ENCODE results near the gene YJEFN3. TPM values are rescaled to one million over a fixed set of nuclear protein-coding genes. Genes with fewer than 3 reads are reported as not detected.
A peak's percentile ranks its signal among the peaks of the same experiment; 100 is the strongest.

The YJEFN3 gene
- total RNA-seq, 2 experiments from 2014 or later, result 10.0 to 10.6 TPM

DNA sequence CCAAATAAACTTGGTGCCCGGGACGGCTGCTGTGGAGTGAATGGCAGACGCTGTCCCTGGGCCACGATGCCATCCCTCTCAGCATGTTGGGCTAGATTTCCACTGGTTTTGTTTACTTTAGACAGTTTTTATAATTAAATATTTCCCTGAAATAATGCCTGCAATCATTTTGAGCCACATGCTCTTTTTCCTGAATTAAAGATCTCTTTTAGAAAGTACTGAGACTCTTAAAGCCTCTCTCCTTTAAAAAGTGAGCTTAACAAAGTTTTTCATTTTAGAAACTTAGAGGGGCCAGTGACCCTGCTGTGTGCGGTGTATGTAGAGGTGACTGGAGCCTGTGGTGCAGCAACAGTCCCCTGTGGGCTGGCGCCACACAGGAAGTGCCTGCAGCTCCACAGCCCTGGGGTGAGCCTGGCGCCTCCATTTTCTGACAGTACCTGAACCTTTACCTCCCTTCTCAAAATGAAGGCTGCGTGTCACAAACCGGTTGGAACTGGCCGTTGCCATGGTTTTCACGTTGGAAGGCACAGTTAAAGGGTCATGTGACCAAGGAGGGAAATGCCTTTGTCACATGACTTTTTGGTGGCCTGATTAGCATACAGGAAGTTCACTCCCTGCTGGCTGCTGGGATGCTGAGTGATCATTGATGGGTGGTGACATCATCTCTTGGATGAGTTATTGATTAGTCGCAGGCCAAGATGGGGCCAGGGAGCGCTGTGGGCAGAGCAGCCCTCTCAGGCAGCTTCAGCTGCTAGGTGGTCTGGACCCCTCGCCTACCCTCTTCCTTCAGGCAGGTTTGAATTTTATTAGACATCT lies 39.6 kb upstream of the YJEFN3 start:
- H3K9me3 Mint-ChIP-seq (ENCODE audit: insufficient read depth), result no peaks in the 10 kb centered on the region
- H3K27me3 Mint-ChIP-seq (ENCODE audit: low read depth), result no peaks in the 10 kb centered on the region
- peak; percentile 91 for ATAC-seq
- peak overlapping the region; percentile 97 for H3K27ac Mint-ChIP-seq
- POLR2A ChIA-PET, result interaction anchor here (0.6 to 2.8 kb wide), 11 partner anchors 20 to 1908 kb away, joined by 3 to 17 read pairs (median 4); partner anchors contain the start of gene TSSK6
- CTCF ChIA-PET, result interaction anchor here (0.6 to 7.8 kb wide), 20 partner anchors 9 to 343 kb away, joined by 3 to 162 read pairs (median 8); partner anchors contain the start of genes GATAD2A, MAU2, NDUFA13 and TSSK6
- H3K4me3 Mint-ChIP-seq, result peak overlapping the region; percentile 68
- H3K36me3 Mint-ChIP-seq (ENCODE audit: low read depth), result peaks cover 45% of the 10 kb centered on the region
- peak; percentile 98 for DNase-seq
- peaks cover 62% of the 10 kb centered on the region for H3K4me1 Mint-ChIP-seq (ENCODE audit: low read depth)

DNA sequence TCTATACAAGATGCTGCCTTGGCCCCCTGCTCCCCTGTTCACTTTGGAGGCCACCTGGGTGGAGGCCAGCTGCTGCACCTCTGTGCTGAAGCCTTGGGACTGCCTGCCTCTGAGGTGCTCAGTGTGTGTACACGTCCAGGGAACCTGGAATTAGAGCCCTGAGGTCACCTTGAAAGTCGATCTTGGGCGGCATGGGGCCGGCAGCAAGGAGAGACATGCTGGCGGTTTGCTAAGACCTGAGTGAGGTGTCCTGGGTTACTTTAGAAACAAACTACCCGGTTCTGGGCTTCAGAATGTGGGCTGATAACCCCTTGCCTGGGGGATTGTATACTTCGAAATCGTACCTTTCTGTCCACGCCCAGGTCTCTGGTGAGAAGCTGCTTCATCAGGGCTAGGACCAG lies 38.9 kb upstream of the YJEFN3 start:
- ChIA-PET CTCF (interaction anchor here (0.6 to 7.8 kb wide), 28 partner anchors 8 to 344 kb away, joined by 3 to 162 read pairs (median 8); partner anchors contain the start of genes GATAD2A, MAU2, NDUFA13 and TSSK6), POLR2A (interaction anchor here (0.7 to 2.8 kb wide), 9 partner anchors 28 to 168 kb away, joined by 3 to 17 read pairs (median 3); no protein-coding TSS in a partner anchor)
- Mint-ChIP-seq H3K4me1 (ENCODE audit: low read depth) (peaks cover 60% of the 10 kb centered on the region), H3K4me3 (peak overlapping the region; percentile 12), H3K36me3 (ENCODE audit: low read depth) (peaks cover 50% of the 10 kb centered on the region), H3K27me3 (ENCODE audit: low read depth) (no peaks in the 10 kb centered on the region), H3K27ac (peak overlapping the region; percentile 97), H3K9me3 (ENCODE audit: insufficient read depth) (no peaks in the 10 kb centered on the region)
- peak; percentile 20 for ATAC-seq
- peak; percentile 30 for DNase-seq

DNA sequence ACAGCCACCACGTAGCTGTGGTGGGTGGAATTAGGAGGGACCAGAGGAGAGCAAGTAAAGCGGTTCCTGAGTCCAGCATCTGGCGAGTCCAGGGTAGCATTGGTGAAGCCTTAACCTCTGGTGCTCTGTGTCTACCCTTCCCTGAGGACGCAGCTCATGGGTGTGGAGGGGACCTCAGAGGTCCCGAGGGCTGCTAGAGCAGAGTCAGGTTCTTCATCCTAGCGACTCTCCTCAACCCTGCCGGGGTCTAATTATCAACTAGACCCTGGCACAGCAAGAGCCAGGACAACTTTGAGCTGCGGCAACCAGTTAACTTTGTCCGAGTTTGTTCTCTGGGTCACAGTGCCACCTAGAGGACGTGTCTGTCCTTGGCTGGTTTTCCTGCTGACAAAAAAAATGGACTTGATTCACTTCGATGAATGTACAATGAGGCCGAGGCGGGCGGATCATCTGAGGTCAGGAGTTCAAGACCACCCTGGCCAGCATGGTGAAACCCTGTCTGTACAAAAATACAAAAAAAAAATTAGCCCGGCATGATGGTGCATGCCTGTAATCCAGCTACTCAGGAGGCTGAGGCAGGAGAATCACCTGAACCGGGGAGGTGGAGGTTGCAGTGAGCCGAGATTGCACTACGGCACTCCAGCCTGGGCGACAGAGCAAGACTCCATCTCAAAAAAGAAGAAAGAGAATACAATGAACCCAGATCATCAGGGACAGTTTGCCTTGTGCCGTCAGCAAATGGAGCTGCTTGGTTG lies 38.3 kb upstream of the YJEFN3 start:
- H3K9me3 Mint-ChIP-seq (ENCODE audit: insufficient read depth), result no peaks in the 10 kb centered on the region
- CTCF ChIA-PET, result interaction anchor here (0.6 to 7.8 kb wide), 32 partner anchors 9 to 342 kb away, joined by 3 to 162 read pairs (median 6); partner anchors contain the start of genes BORCS8, GATAD2A, GMIP and MAU2
- H3K36me3 Mint-ChIP-seq (ENCODE audit: low read depth), result peaks cover 52% of the 10 kb centered on the region
- H3K27ac Mint-ChIP-seq, result peak overlapping the region; percentile 97
- DNase-seq, result peak; percentile 89
- H3K27me3 Mint-ChIP-seq (ENCODE audit: low read depth), result no peaks in the 10 kb centered on the region
- POLR2A ChIA-PET, result interaction anchor here (0.6 to 2.8 kb wide), 11 partner anchors 25 to 169 kb away, joined by 3 to 17 read pairs (median 3); partner anchors contain the start of genes GATAD2A, NDUFA13 and TSSK6
- peaks cover 54% of the 10 kb centered on the region for H3K4me1 Mint-ChIP-seq (ENCODE audit: low read depth)
- H3K4me3 Mint-ChIP-seq, result peak overlapping the region; percentile 12
- ATAC-seq, result peak; percentile 19

DNA sequence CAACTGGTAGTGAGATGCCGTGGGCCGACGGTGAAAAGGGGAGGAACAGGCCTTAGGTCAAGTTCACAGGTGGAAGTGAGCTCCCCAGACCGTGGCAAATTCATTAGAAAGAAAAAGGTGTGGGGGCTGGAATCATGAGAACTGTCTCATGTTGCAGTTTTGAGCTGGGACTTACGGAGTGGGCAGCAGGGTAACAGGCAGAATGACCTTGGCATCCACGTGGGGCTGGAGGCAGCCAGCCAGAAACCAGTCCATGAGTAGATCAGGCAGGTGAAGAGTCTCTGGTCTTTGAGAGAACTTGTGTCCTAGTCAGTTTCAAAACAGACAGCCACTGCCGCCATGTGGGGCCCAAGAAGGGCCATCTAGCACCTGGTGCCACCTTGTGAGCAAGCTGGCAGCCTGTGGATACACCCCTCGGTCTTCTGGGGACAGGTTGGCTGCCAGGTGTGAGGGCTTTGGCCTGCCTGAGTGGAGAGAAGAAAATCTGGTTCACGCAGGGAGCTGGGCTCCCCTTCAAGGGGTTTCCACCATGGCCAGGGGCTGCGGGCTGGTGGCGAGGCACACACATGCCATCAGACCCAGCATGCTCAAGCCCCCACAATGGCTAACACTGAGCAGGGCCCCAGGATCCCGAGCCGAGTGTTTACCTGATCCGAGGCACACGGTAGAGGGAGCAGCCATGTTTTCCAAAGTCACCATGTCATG lies 37.2 kb upstream of the YJEFN3 start:
- ATAC-seq (no peak), DNase-seq (no peak)
- H3K4me3 Mint-ChIP-seq, result no peak overlapping the region
- peaks cover 54% of the 10 kb centered on the region for H3K36me3 Mint-ChIP-seq (ENCODE audit: low read depth)
- CTCF ChIA-PET, result interaction anchor here (0.6 to 7.8 kb wide), 23 partner anchors 19 to 343 kb away, joined by 3 to 162 read pairs (median 8); partner anchors contain the start of genes BORCS8, GATAD2A, GMIP and NDUFA13
- H3K4me1 Mint-ChIP-seq (ENCODE audit: low read depth), result peaks cover 44% of the 10 kb centered on the region
- POLR2A ChIA-PET, result interaction anchor here (0.7 to 2.8 kb wide), 6 partner anchors 24 to 127 kb away, joined by 3 to 17 read pairs (median 6); partner anchors contain the start of genes GATAD2A, NDUFA13 and TSSK6
- H3K27me3 Mint-ChIP-seq (ENCODE audit: low read depth), result no peaks in the 10 kb centered on the region
- no peak overlapping the region for H3K27ac Mint-ChIP-seq
- no peaks in the 10 kb centered on the region for H3K9me3 Mint-ChIP-seq (ENCODE audit: insufficient read depth)

- ChIA-PET POLR2A (interaction anchor here (0.8 to 1.5 kb wide), 2 partner anchors 24 kb away, joined by 3 to 7 read pairs; partner anchors contain the start of genes NDUFA13 and TSSK6), CTCF (interaction anchor here (0.9 to 7.8 kb wide), 4 partner anchors 23 to 127 kb away, joined by 3 to 162 read pairs (median 28); partner anchors contain the start of genes GATAD2A and TSSK6)
- Mint-ChIP-seq H3K4me1 (ENCODE audit: low read depth) (peaks cover 42% of the 10 kb centered on the region), H3K36me3 (ENCODE audit: low read depth) (peaks cover 57% of the 10 kb centered on the region), H3K9me3 (ENCODE audit: insufficient read depth) (no peaks in the 10 kb centered on the region), H3K27me3 (ENCODE audit: low read depth) (no peaks in the 10 kb centered on the region), H3K27ac (no peak overlapping the region), H3K4me3 (no peak overlapping the region)
- DNase-seq (no peak), ATAC-seq (no peak)
These were observed 36.6 kb upstream of the YJEFN3 start for GRCh38 chr19:19492026-19492610.

GRCh38 chr19:19493841-19494546 lies 34.7 kb upstream of the YJEFN3 start:
- peaks cover 27% of the 10 kb centered on the region for H3K4me1 Mint-ChIP-seq (ENCODE audit: low read depth)
- no peak overlapping the region for H3K4me3 Mint-ChIP-seq
- ATAC-seq (no peak), DNase-seq (no peak)
- H3K9me3 Mint-ChIP-seq (ENCODE audit: insufficient read depth), result no peaks in the 10 kb centered on the region
- H3K36me3 Mint-ChIP-seq (ENCODE audit: low read depth), result peaks cover 60% of the 10 kb centered on the region
- POLR2A ChIA-PET, result no interaction called here
- CTCF ChIA-PET, result interaction anchor here (7.8 kb wide), 1 partner anchor 128 kb away, joined by 162 read pairs; no protein-coding TSS in a partner anchor
- no peak overlapping the region for H3K27ac Mint-ChIP-seq
- no peaks in the 10 kb centered on the region for H3K27me3 Mint-ChIP-seq (ENCODE audit: low read depth)

- Mint-ChIP-seq H3K9me3 (ENCODE audit: insufficient read depth) (no peaks in the 10 kb centered on the region), H3K27ac (peak overlapping the region; percentile 25), H3K27me3 (ENCODE audit: low read depth) (no peaks in the 10 kb centered on the region), H3K4me1 (ENCODE audit: low read depth) (peaks cover 8% of the 10 kb centered on the region), H3K4me3 (no peak overlapping the region), H3K36me3 (ENCODE audit: low read depth) (peaks cover 61% of the 10 kb centered on the region)
- DNase-seq (no peak), ATAC-seq (no peak)
- CTCF ChIA-PET, result interaction anchor here (1.1 kb wide), 1 partner anchor 126 kb away, joined by 3 read pairs; no protein-coding TSS in a partner anchor
- POLR2A ChIA-PET, result no interaction called here
These were observed 32.8 kb upstream of the YJEFN3 start for GRCh38 chr19:19495614-19496603.

GRCh38 chr19:19498255-19498991 lies 30.3 kb upstream of the YJEFN3 start:
- Mint-ChIP-seq H3K27ac (no peak overlapping the region), H3K27me3 (ENCODE audit: low read depth) (no peaks in the 10 kb centered on the region), H3K4me3 (no peak overlapping the region), H3K4me1 (ENCODE audit: low read depth) (peaks cover 7% of the 10 kb centered on the region), H3K9me3 (ENCODE audit: insufficient read depth) (no peaks in the 10 kb centered on the region), H3K36me3 (ENCODE audit: low read depth) (peaks cover 73% of the 10 kb centered on the region)
- ChIA-PET CTCF (no interaction called here), POLR2A (no interaction called here)
- no peak for DNase-seq
- ATAC-seq, result no peak

DNA sequence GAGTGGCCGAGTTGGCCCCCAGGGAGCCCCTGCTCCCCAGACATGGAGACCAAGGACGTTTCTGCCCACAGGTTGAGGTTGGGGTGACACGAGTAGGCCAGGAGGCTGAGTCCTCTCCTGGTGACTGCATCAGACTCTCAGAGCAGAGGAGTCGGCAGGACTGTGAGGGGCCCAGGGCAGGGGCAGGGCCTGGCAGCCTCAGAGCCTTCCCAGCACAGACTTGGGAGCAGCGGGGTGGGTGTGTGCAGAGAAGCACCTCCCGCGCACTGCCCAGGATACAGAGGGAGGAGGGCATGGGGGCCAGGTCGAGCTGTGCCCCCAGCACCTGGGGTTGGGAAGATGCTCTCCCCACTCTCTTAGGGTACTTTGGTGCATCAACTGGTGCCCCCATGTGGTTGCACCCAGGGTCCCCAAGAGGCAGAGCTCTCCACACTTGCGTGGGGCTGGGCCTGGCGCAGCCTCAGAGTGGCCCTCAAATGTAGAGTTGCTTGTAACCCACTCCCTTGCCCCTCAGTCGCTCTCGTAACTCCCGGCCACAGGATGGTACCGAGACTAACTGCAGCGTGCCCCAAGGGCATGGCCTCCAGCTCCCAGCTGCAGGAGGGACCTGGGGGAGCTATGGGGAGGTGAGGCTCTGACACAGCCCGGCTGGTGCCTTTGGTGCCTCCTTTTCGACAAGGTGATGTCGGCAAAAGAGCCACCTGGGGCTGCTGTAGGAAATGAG lies 29.3 kb upstream of the YJEFN3 start:
- ChIA-PET POLR2A (no interaction called here), CTCF (no interaction called here)
- no peak for ATAC-seq
- Mint-ChIP-seq H3K36me3 (ENCODE audit: low read depth) (peaks cover 70% of the 10 kb centered on the region), H3K9me3 (ENCODE audit: insufficient read depth) (no peaks in the 10 kb centered on the region), H3K27ac (no peak overlapping the region), H3K4me3 (no peak overlapping the region), H3K27me3 (ENCODE audit: low read depth) (no peaks in the 10 kb centered on the region), H3K4me1 (ENCODE audit: low read depth) (peaks cover 7% of the 10 kb centered on the region)
- DNase-seq, result no peak

Data from activated CD8-positive, alpha-beta T cell treated with anti-CD3 and anti-CD28 coated beads, Interleukin-2, amount 10 ng/mL, durations not matched to agents 7 days and 5 days (primary cell).